Neutrophil (primary cell): ENCODE measurements around the gene ABCG4.

Experiments used
- H3K27ac ChIP-seq: fragments of 200-600 bp; sonication (generic); 2 replicates; pipeline ENCODE4 v1.5.1; 2016; ENCODE audit warnings: mild to moderate bottlenecking, moderate library complexity
- H3K27me3 ChIP-seq: fragments of 200-600 bp; sonication (generic); 2 replicates; pipeline ENCODE4 v1.6.0; 2016; ENCODE audit warnings: mild to moderate bottlenecking
- H3K36me3 ChIP-seq: fragments of 200-600 bp; sonication (generic); 2 replicates; pipeline ENCODE4 v1.5.1; 2017
- H3K4me1 ChIP-seq, 2 experiments: fragments of 200-600 bp in 1 of 2; sonication (generic) in 1 of 2; 1 replicate in 1 of 2; 2 replicates in 1 of 2; pipeline versions ENCODE4 v1.5.1 to v1.6.1; 2013 to 2016; ENCODE audit warnings: low read depth in 1 of 2, low read length in 1 of 2, mild to moderate bottlenecking in 1 of 2, moderate library complexity in 1 of 2; ENCODE audit not compliant: control insufficient read depth in 1 of 2, insufficient read depth in 1 of 2
- H3K4me3 ChIP-seq, 2 experiments: fragments of 200-600 bp in 1 of 2; sonication (generic) in 1 of 2; 1 replicate in 1 of 2; 2 replicates in 1 of 2; pipeline ENCODE4 v1.5.1; 2013 to 2016; ENCODE audit warnings: low read depth in 1 of 2, low read length in 1 of 2, mild to moderate bottlenecking in 1 of 2, moderate library complexity in 1 of 2
- H3K9me3 ChIP-seq: fragments of 200-600 bp; sonication (generic); 2 replicates; pipeline ENCODE4 v1.5.1; 2016
- CTCF ChIP-seq: fragments of 200-600 bp; sonication (generic); IDR thresholded peaks from 2 replicates; pipeline ENCODE4 v1.5.1; 2016; ENCODE audit warnings: antibody characterized with exemption

The ABCG4 gene

GRCh38 chr11:119152604-119153003, 3.8 kb downstream of the ABCG4 start:
- Histone ChIP-seq H3K9me3 (no peaks in the 10 kb centered on the region), H3K4me3 (no peak overlapping the region), H3K36me3 (no peaks in the 10 kb centered on the region), H3K4me1 (peaks cover 10 to 15% of the 10 kb centered on the region in 2 experiments), H3K27me3 (peaks cover 97% of the 10 kb centered on the region), H3K27ac (no peak overlapping the region)
- TF ChIP-seq CTCF: no peak

- Histone ChIP-seq H3K4me3 (no peak overlapping the region), H3K4me1 (peaks cover 10 to 15% of the 10 kb centered on the region in 2 experiments), H3K36me3 (no peaks in the 10 kb centered on the region), H3K27me3 (peaks cover 91% of the 10 kb centered on the region), H3K27ac (no peak overlapping the region), H3K9me3 (no peaks in the 10 kb centered on the region)
- TF ChIP-seq CTCF: no peak
Observed at GRCh38 chr11:119153049-119153818, 4.4 kb downstream of the ABCG4 start.

GRCh38 chr11:119154178-119154577, 5.3 kb downstream of the ABCG4 start:
- Histone ChIP-seq H3K9me3 (no peaks in the 10 kb centered on the region), H3K27me3 (peaks cover 82% of the 10 kb centered on the region), H3K27ac (no peak overlapping the region), H3K4me1 (peaks cover 4 to 7% of the 10 kb centered on the region in 2 experiments), H3K4me3 (no peak overlapping the region), H3K36me3 (no peaks in the 10 kb centered on the region)
- TF ChIP-seq CTCF: no peak

GRCh38 chr11:119155733-119156492, 7.1 kb downstream of the ABCG4 start:
- TF ChIP-seq CTCF: no peak
- no peaks in the 10 kb centered on the region for H3K36me3 ChIP-seq
- no peak overlapping the region for H3K4me3 ChIP-seq
- no peaks in the 10 kb centered on the region for H3K9me3 ChIP-seq
- no peaks in the 10 kb centered on the region for H3K4me1 ChIP-seq
- H3K27me3 ChIP-seq: peaks cover 64% of the 10 kb centered on the region
- H3K27ac ChIP-seq: no peak overlapping the region

- Histone ChIP-seq H3K27me3 (peaks cover 58% of the 10 kb centered on the region), H3K9me3 (no peaks in the 10 kb centered on the region), H3K36me3 (no peaks in the 10 kb centered on the region), H3K4me3 (no peak overlapping the region), H3K4me1 (no peaks in the 10 kb centered on the region), H3K27ac (no peak overlapping the region)
- TF ChIP-seq CTCF: no peak
Observed at GRCh38 chr11:119156496-119156895, 7.6 kb downstream of the ABCG4 start.
